ENCODE data around the gene GPRC6A. TPM values are rescaled to one million over a fixed set of nuclear protein-coding genes. Genes with fewer than 3 reads are reported as not detected.

Gene GPRC6A
- total RNA-seq, 1 experiment from 2014 or later = not detected

GRCh38 chr6:116779573-116780164 lies 49.2 kb downstream of the GPRC6A start:
- H2BK20ac ChIP-seq (ENCODE audit: low read depth, low read length, poor library complexity, severe bottlenecking) = no peak overlapping the region
- no peak overlapping the region for H4K5ac ChIP-seq (ENCODE audit: insufficient read length, low read depth, low read length)
- H4K20me1 ChIP-seq (ENCODE audit: control insufficient read depth, insufficient read depth, insufficient read length) = no peaks in the 10 kb centered on the region
- no peak for DNase-seq
- H3K9me3 Mint-ChIP-seq = no peaks in the 10 kb centered on the region
- no peaks in the 10 kb centered on the region for H3K27me3 Mint-ChIP-seq (ENCODE audit: low read depth)
- no peak overlapping the region for H2AK5ac ChIP-seq (ENCODE audit: insufficient read length, low read length)
- no peak overlapping the region for H2BK5ac ChIP-seq (ENCODE audit: insufficient read length, low read length)
- no peak overlapping the region for H3K27ac Mint-ChIP-seq
- no peaks in the 10 kb centered on the region for H3K36me3 Mint-ChIP-seq (ENCODE audit: insufficient read depth in 1 of 3, low read depth in 3 of 3)
- H2BK12ac ChIP-seq (ENCODE audit: insufficient read length, low read depth, low read length) = no peak overlapping the region
- H3K27me3 ChIP-seq (ENCODE audit: insufficient read depth, low read length) = no peaks in the 10 kb centered on the region
- H3K4me1 ChIP-seq (ENCODE audit: insufficient read depth, low read length) = no peaks in the 10 kb centered on the region
- no peaks in the 10 kb centered on the region for H3K79me1 ChIP-seq (ENCODE audit: insufficient read depth, low read depth, low read length, poor library complexity, severe bottlenecking)
- no peak overlapping the region for H3K27ac ChIP-seq (ENCODE audit: insufficient read length, low read depth, low read length)
- H3K9ac ChIP-seq (ENCODE audit: extremely low read depth, insufficient read length, low read length) = no peak overlapping the region
- no peak overlapping the region for H3K4ac ChIP-seq (ENCODE audit: low read depth, low read length)
- peak overlapping the region; percentile 68 for H2AFZ ChIP-seq (ENCODE audit: low read length)
- H3K9me3 ChIP-seq (ENCODE audit: control insufficient read depth, low read depth, low read length) = no peaks in the 10 kb centered on the region
- H4K8ac ChIP-seq (replicated peaks; ENCODE audit: insufficient read length, low read depth, low read length) = no peak overlapping the region
- TF ChIP-seq, protein P1, sequence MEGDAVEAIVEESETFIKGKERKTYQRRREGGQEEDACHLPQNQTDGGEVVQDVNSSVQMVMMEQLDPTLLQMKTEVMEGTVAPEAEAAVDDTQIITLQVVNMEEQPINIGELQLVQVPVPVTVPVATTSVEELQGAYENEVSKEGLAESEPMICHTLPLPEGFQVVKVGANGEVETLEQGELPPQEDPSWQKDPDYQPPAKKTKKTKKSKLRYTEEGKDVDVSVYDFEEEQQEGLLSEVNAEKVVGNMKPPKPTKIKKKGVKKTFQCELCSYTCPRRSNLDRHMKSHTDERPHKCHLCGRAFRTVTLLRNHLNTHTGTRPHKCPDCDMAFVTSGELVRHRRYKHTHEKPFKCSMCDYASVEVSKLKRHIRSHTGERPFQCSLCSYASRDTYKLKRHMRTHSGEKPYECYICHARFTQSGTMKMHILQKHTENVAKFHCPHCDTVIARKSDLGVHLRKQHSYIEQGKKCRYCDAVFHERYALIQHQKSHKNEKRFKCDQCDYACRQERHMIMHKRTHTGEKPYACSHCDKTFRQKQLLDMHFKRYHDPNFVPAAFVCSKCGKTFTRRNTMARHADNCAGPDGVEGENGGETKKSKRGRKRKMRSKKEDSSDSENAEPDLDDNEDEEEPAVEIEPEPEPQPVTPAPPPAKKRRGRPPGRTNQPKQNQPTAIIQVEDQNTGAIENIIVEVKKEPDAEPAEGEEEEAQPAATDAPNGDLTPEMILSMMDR (conservative IDR thresholded peaks at IDR 0.05) = peak; percentile 70
- no peaks in the 10 kb centered on the region for H3K23me2 ChIP-seq (ENCODE audit: insufficient read length, low read depth, low read length, poor library complexity, severe bottlenecking)
- no peak overlapping the region for H4K91ac ChIP-seq (ENCODE audit: insufficient read length, low read depth, low read length)
- H3K14ac ChIP-seq (ENCODE audit: insufficient read depth, low read length) = no peak overlapping the region
- H3K18ac ChIP-seq (ENCODE audit: insufficient read length, low read depth, low read length) = no peak overlapping the region
- H3T11ph ChIP-seq (ENCODE audit: low read length) = no peak overlapping the region
- no peaks in the 10 kb centered on the region for H3K4me1 Mint-ChIP-seq
- no peak overlapping the region for H3K56ac ChIP-seq (ENCODE audit: insufficient read length, low read depth, low read length)
- no CpG with 5 or more reads among the region's 13 CpGs for WGBS (ENCODE audit: extremely low coverage, insufficient read length, low lambda C conversion rate)
- H3K23ac ChIP-seq (ENCODE audit: insufficient read length, low read depth, low read length) = no peak overlapping the region
- H3K4me3 Mint-ChIP-seq = no peak overlapping the region
- H2BK120ac ChIP-seq (ENCODE audit: low read depth, low read length, poor library complexity, severe bottlenecking) = no peak overlapping the region
- H3K79me2 ChIP-seq (ENCODE audit: insufficient read depth, low read length) = no peaks in the 10 kb centered on the region
- H3K4me2 ChIP-seq (ENCODE audit: insufficient read depth, insufficient read length, low read length) = no peak overlapping the region
- H2BK15ac ChIP-seq (ENCODE audit: low read depth, low read length) = no peak overlapping the region

All from H9 (cell line).